NCI-H2196 treated with DMSO at 0.1 percent for 48 hours (cell line): ENCODE measurements around the gene SATB2.

ENCODE experiments used
- DNase-seq: peaks from one replicate; lab custom pipeline; 2025; ENCODE audit not compliant: unreplicated experiment; lab: John Stamatoyannopoulos, UW

The SATB2 gene

DNA sequence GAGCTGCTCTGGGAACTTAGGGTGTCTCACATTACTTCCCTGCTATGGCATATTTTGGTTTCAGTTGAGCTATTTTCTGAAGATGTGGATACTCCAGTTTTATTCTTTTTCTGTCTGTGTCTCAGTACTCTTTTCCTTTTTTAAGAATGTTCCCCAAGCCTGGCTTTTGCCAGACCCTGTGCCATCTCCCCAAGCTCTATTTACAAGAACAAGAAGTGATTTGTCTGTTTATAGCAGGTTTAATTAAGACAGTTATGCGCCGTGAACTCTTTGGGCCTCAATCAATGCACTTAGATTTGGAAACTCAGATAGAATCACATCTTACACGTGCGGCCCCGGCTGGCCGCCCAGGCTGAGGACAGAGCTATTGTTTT, 8.9 kb upstream of the SATB2 start:
- DNase-seq, result no peak

GRCh38 chr2:199465988-199466691, 8.4 kb upstream of the SATB2 start:
- no peak for DNase-seq

- DNase-seq, result no peak
These were observed 7.7 kb upstream of the SATB2 start for GRCh38 chr2:199465390-199465789.

GRCh38 chr2:199464606-199465352, 7.0 kb upstream of the SATB2 start:
- DNase-seq, result no peak

GRCh38 chr2:199463708-199464605, 6.2 kb upstream of the SATB2 start:
- DNase-seq, result no peak

GRCh38 chr2:199462956-199463692, 5.4 kb upstream of the SATB2 start:
- DNase-seq, result no peak

GRCh38 chr2:199462347-199462955, 4.7 kb upstream of the SATB2 start:
- DNase-seq, result no peak

GRCh38 chr2:199461711-199462346, 4.1 kb upstream of the SATB2 start:
- DNase-seq, result no peak

DNA sequence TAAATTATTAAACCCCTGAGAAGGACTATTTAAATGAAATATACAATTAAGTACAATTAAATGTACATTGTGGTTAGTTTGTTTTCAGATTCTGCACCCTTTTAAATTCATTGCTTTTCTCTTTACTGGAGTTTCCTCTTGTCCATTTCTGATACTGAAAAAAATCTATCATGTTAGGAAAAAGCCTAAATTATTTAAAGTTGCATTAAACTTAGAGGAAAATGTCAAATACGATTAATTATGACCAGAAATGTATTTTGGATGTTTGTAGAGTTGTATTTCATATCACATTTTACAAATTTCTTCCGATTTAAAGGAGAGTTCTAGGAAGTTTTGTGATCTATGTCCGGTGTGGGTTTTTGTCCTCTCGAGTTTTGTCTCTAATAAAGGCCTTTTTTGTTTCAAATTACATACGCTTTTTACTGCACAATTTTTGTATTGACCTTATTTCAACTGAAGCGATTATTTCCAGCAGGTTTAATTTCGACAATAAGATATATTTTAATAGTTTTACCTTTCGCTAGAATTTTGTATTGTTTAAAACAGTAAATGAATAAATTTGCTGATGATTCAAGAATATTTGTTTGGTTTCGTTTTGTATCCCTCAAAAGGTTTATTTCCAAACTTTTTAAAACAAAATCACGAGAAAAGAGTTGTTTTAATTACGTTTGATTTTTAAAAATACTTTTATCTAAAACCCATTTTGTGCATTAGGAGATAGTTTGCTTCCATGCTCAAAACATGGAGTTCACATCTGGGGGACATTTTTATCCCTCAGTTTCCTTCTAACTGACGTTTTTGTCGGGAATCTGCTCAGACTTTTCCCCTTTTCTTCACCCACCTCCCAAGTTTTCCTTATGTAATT, 3.3 kb upstream of the SATB2 start:
- no peak for DNase-seq

DNA sequence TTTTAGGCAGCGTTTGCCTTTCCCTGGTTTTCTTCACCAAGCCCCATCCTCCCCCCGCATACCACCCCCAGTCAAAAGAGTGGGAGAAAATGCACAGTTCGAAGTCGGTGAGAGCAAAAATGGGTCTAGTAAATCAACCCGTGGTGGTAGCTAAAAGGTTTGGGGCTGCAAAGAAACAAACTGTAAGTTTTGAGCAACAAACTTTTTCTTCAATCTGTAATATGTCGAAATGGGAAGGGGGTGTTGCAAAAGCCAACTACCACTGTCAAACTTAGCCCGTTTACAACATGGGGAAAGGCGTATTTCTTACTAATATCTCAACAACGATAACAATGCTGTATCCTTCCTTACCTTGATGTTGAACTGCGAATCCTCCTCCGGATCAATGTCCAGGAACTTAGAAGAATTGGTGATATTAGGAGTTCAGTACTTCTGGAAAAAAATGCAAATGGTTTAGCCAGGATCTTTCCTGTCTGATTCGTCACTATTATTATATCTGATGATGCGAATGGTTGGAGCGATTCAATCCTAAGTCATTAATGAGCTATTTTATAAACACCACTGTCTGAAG, 2.4 kb upstream of the SATB2 start:
- DNase-seq, result no peak

- no peak for DNase-seq
These were observed 1.8 kb upstream of the SATB2 start for GRCh38 chr2:199459286-199460100.

DNA sequence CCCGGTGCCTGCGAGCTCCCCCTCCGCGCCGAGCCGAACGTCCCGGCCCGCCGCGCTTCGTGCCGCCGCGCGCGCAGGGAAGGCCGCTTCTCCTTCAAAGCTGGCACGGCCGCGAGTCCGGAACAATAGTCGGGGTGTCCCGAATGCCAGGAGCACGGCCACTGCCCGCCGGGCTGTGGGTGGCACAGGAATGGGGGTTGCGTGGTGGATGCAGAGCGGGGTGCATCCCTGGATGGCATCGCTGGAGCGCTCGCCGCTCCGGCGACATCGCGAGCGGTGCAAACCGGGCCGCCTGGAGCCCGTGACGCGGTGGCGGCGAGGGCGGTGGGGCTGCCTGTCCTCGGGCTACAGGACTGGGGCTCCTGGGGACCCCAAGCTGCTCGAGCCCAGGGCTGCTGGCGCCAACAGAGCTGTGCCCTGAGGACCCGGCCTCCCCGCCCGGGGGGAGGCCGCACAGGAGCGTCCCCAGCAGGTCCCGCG, 1.1 kb upstream of the SATB2 start:
- no peak for DNase-seq

DNA sequence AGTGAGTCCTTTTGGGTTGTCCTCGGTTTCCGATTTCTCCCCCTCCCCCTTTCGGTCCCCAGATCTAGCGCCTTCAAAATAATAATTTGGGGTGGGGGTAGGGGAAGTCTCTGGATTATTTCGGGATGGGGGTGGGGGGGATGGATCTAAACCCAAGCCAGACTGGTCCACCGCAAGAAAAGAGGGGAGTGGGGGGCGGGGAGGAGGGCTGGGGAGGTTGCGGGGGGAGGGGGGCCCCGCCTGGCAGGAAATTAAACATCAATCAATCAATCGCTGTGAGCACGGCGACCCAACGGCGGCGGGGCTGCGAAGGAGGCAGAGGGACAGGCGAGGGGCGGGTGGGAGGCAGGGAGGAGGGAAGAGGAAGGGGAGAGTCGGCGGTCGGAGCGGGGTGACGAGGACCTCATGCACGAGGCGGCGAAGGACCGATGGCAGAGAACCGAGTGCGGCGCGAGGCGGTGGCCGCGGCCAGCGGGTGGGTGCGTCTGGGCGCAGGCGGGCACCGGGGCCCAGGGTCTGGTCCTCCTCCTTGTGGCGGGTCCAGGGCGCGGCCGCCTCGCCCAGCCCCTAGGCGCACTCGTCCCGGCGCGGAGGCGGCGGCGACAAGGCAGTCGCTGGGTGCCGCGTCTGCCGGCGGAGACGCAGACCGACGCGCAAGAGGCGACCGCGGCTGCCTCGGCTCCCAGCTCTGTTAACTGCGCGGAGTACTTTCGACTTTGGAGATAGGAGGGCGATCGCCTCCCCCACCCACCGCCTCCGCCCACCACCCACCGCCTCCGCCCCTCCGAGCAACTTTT, 468 bp upstream of the SATB2 start:
- no peak for DNase-seq

DNA sequence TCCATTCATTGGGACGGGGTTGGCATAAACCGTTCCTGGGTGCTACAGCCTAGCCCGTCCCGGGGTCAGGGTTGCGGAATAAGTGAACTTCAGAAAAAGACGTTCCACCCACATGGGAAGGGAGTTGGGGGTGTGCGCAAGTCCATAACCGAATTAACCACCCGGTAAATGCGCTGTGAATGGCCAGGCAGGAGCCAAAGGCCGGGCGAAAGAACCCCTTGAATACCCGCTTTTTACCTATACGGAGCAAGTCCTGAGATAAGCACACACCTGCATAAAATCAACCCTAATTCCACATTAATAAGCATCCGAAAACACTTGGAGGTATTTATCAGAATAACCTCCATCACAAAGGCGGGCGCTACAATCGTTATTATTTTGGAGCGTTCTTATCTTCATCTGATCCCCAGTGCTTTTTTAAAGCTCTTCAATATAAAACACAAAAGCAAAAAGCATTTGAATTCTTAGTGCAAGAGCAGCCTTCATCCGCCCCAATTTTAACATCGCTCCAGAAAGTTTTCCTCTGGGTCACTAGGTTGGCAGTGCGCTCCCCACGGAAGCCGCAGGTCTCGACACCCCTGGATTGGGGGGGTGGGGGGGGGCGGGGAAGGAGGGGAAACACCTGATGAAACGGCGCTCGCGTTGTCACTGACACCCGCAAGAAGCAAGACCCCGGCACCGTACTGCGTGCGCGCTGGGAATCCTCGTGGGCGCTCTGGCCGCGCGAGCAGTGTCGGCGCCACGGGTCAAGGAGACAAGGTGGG, 1.2 kb downstream of the SATB2 start:
- DNase-seq, result no peak

GRCh38 chr2:199455545-199456382, 2.0 kb downstream of the SATB2 start:
- DNase-seq, result peak; percentile 11

DNA sequence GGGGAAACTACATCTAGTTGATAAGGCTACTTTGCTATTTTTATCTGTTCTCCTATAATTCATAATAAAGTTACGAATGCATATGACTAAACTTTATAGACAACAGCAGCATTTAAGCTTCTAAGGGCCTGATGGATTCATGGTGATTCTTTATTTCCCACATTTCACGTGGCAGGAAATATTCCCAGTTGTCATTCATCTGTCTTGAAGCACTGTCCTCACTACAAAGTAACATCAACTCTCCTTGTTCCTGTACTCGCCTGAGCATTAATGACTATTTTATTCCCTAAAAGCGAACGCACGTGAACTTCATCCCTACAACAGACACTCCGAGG, 2.6 kb downstream of the SATB2 start:
- no peak for DNase-seq
